Hematopoietic multipotent progenitor cell (in vitro differentiated cells): ENCODE measurements around the gene NYAP2. TPM values are rescaled to one million over a fixed set of nuclear protein-coding genes. Genes with fewer than 3 reads are reported as not detected.

ENCODE experiments used
- DNase-seq, 3 donors: peaks; one replicate each; pipeline ENCODE4 v3.0.0-alpha.2; 2011 to 2015; ENCODE audit warnings: low read depth in 2 of 3, low spot score in 2 of 3
- total RNA-seq: library from RNA; depleted of rRNA; stranded (reverse); fragments of >200 nt; gene quantifications from one replicate; pipeline ENCODE4 v1.2.3, GENCODE V29; 2012

Gene NYAP2
- under 0.01 TPM for total RNA-seq

DNA sequence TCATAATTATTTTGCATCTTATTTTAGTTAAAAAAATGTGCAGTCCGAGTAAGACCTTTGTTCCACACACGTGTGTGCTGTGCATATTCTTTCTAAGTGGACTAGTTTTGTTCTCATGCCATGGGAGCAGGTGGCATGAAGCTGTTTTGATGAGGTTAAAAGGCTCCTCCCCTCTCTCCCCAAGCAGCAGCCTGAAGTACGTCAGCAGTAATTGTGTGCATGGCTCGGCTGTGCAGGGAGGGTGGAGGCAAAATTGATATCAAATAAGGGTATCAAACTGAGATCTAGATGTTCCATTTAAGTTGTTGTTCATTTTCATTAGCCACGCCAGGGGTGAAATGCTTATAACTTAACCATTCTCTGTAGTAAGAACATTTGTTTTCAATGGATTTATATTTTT is at the start of gene NYAP2:
Gene NYAP2, plus strand, starts transcription at position 207 of the 400 bp plus-strand sequence. CDS start 9,171 bp downstream, outside the sequence.
- DNase-seq = no peak

DNA sequence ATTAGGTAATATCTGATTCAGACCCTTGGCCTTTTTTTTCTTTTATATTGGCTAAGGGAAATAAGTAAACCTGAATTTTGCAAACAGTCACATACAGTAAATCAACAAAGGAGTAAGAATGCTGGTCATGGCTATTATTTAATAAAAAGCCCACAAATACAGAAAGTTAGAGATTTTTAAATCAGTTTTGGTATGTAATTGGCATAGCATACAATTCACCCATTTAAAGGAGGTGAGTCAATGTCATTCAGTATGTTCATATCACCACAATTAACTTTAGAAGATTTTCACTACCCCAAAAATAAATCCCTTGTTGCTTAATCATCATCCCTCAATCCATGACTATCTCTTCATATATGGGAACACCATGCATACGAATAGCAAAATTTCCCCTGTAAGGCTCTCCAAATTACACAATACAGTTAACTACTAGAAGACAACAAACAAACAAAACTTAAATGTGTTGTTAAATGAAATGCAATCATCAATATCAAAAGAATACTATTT is 45.9 kb upstream of the NYAP2 start:
- no peak for DNase-seq

DNA sequence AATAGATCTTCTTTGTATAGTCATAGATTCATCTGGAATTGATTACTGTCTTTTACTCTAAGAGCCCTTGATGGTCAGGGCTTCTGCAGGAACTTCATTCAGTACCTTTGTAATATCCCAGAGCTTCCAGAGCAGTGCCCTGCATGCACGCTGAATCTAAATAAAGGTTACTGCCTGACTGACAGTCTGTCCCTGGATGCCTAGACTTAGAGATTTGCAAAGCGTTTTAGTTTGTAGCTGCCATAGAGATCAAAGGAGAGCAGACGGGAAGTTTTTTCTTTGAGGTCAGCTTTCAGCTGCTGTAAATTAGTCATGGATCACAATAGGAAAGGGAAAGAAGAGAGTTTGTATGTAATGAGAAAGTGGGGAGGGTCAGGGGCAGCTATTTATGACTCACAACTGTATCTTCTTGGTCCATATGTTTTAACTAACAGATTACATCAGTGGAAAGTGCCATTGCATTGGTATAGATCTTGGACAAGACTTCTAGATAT is 45.2 kb upstream of the NYAP2 start:
- DNase-seq = no peak

DNA sequence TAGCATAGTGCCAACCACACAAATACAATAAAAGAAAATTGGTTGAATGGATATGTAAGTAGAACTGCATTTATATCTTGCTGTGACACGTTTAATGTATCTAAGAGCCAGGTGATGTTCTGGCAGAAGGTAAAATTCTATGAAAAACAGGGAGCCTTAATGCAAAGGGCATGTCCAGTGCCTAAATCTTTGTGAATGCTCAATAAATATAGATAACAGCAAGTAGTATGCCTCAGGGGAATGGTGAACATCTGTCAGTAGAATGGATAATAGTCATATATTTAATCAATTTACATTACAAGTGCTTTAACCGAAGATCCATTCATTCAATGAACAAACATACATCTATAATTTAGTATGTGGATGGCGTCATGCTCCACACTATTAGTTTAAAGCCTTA is 43.7 kb upstream of the NYAP2 start:
- DNase-seq = no peak

GRCh38 chr2:225366731-225367130 is 32.8 kb upstream of the NYAP2 start:
- no peak for DNase-seq

GRCh38 chr2:225367482-225367881 is 32.0 kb upstream of the NYAP2 start:
- no peak for DNase-seq

DNA sequence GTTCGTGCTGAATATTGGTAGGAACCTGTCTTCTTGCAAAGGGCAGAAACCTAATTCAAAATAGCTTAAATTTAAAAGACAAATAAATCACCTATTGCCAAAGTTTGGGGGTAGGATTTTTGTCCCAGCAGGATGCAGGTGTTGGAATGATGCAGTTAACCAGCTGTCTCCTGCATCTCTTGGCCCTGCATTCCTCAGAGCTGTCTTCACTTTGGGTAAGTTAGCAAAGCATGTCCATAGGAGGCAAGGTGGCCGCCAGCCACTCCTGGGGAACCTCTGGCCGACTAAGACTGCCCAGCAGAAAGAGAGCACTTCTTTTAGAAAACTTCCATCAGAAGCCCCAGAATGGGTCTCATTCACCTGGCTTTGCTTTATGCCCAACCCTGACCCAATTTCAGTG is 20.5 kb upstream of the NYAP2 start:
- DNase-seq = no peak

DNA sequence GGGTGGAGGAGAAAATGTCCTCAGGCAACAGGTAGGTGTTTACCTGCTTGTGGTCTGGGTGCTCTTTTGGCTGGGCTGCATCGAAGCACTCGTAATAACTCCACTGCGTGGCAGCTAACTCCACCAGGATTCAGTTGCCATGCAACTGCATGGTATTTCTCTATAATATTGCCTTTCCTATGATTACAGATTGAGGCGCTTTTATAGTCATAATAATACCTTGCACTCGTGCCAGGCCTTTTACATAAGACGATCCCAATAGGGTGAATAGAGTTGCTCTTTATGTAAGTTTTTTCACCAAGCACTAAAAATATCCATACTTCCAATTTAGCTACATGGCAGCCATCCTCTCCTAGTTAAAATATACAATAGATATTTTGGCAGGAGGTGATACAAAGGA is 19.7 kb upstream of the NYAP2 start:
- DNase-seq = no peak

- DNase-seq = no peak
These were observed 17.9 kb upstream of the NYAP2 start for GRCh38 chr2:225381609-225382008.

DNA sequence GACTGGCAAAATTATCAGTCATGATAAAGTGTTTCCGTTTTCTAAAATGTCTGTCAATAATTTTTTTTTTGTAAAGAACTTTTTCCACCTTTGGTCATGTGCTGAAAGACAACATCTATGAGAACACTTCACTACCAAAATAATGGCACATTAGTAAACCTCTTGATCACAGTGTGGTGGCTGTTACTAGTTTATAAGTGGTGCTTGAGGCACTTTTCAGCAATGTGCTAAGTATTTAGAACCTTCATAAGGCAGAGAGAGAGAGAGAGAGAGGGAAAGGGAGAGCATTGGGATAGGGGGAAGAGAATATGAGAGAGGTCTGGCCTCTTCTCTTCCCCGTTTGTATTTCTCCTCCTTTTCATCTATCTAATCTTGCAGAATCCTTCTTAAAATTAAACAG is 1.1 kb upstream of the NYAP2 start:
- no peak for DNase-seq

GRCh38 chr2:225400060-225400511 is 576 bp downstream of the NYAP2 start:
- DNase-seq = peak in 1 of 3 donors; percentile 21

- DNase-seq = no peak
These were observed 1.3 kb downstream of the NYAP2 start for GRCh38 chr2:225400546-225401400.

DNA sequence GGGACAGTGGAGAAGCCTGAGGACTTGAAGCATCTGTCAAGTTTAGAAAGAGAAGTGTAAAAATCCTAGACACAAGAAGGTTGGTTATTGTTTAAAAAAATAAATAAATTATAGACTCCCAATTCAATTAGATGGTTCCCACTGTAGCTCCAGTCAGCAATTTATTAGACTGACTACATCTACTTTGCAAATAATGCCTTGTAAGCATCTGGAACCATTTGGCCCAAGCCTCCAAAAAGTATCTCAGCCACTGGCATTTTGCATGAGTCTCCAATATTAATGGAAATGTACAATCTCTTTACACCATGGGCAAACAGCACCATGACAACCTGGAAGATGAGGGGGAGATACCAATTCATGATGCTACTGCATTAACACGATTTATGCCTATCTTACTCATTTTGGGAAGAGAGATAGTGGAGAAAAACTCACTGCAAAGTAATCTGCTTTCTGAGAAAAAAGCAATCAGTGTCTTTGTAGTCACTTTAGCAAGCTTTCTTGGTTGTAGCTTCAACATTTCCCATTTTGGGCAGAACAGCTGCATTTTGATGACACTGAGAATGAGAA is 2.8 kb downstream of the NYAP2 start:
- no peak for DNase-seq

GRCh38 chr2:225411452-225411851 is 11.9 kb downstream of the NYAP2 start:
- no peak for DNase-seq

DNA sequence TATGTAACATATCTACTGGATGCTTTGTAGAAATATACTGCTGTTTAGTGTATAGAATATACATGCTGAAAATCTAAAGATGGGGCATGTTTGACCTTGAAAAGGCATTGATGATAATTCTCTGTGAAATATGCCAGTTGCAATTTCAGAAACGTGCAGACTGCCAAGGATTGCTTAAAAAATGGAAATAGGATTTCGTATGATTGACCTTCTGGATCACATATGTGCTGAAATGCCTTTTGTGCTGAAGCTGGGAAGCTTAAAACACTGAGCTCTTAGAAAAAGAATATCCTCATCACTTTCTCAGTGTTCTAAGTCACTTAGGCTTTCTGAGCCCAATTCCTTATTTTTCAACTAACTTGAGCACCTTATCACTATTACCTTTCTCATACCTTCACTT is 14.3 kb downstream of the NYAP2 start:
- DNase-seq = no peak

GRCh38 chr2:225414902-225415301 is 15.4 kb downstream of the NYAP2 start:
- no peak for DNase-seq

GRCh38 chr2:225415341-225415740 is 15.8 kb downstream of the NYAP2 start:
- no peak for DNase-seq

- DNase-seq = no peak
These were observed 16.3 kb downstream of the NYAP2 start for GRCh38 chr2:225415792-225416191.

DNA sequence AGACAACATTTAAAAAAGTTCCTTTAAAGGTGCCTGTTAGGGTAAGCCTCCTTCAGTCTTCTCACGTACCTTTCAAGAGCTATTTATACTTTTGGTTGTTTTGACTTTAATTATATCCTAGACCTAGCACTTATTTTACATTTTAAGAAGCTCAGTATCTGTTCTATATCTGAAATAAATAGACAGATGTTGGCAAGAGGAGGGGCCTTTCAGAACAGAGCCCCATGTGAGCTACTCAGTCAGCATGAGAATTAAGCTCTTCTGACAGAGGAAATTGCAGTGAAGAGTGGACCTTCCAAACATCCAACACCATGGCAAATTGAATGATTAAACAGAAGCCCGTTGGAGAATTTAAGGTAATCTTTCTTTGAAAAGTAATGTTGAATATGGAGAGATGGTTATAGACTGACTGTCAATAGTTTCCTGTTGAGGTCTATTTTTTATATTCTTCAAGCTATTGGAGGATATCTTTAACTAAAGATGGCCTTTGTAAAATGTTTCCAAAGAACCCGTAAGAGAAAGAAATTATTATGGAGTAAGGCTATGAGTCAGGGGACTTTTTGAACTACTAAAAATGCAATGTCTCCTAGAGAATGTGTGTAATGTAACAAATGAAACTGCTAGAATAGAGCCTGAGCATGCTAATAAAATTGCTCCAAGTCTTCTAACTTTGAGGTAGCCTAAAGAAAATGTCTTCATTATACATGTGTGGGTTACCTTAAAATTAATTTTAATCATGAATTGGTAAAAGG is 17.3 kb downstream of the NYAP2 start:
- DNase-seq = no peak

GRCh38 chr2:225419033-225419432 is 19.5 kb downstream of the NYAP2 start:
- DNase-seq = no peak

GRCh38 chr2:225422145-225422544 is 22.6 kb downstream of the NYAP2 start:
- no peak for DNase-seq
